Lower leg skin (tissue), 4 donors: Measurements from ENCODE around the gene MACF1. TPM values are rescaled to one million over a fixed set of nuclear protein-coding genes. Genes with fewer than 3 reads are reported as not detected.

Experiments
- DNase-seq, 2 donors: peaks; one replicate each; pipeline ENCODE4 v3.0.0-alpha.2; 2019; ENCODE audit warnings: low spot score in 2 of 2
- H3K4me3 ChIP-seq: fragments of 200-600 bp; sonication (generic); 2 replicates; pipeline ENCODE4 v1.5.1; 2017; ENCODE audit warnings: mild to moderate bottlenecking, low read depth; ENCODE audit not compliant: poor library complexity, severe bottlenecking
- CTCF ChIP-seq, 3 donors: fragments of 450-650 bp; IDR thresholded peaks; one replicate each; pipeline ENCODE4 v1.5.1; 2016; ENCODE audit warnings: antibody characterized with exemption in 3 of 3, mild to moderate bottlenecking in 3 of 3, moderate library complexity in 2 of 3
- POLR2A ChIP-seq, 2 donors: fragments of 450-650 bp; IDR thresholded peaks; one replicate each; pipeline ENCODE4 v1.6.1; 2016 to 2017; ENCODE audit warnings: antibody characterized with exemption in 2 of 2, mild to moderate bottlenecking in 1 of 2, moderate library complexity in 1 of 2
- WGBS, 2 donors: methylation state at CpG; one replicate each; pipeline ENCODE4 v1.1.5; 2018; 5-methylcytosine and 5-hydroxymethylcytosine counted together
- intact Hi-C: fragments of 100-400 bp; cut with DNase I; formaldehyde crosslinking; loops from one replicate; pipeline ENCODE4 v1.15.0; 2023; ENCODE audit warnings: low total_unique reads
- total RNA-seq, 4 donors: library from RNA; depleted of rRNA; stranded (reverse); fragments of >200 nt; gene quantifications; one replicate each; pipeline ENCODE4 v1.1.0, GENCODE V29; 2016

MACF1 gene
- total RNA-seq, 4 donors from 2014 or later: 427 to 686 (median 463) TPM

- WGBS, 2 donors: 81 to 90% methylated on average over 3 of the region's 3 CpGs
- no peak overlapping the region for H3K4me3 ChIP-seq
- DNase-seq: no peak
- TF ChIP-seq POLR2A (IDR thresholded peaks at IDR 0.05) (no peak), CTCF (IDR thresholded peaks at IDR 0.05) (no peak)
- intact Hi-C loops: no loop called here
Measured at GRCh38 chr1:39184354-39184818, 20.1 kb upstream of the MACF1 start.

- no peak for DNase-seq
- no peak for TF ChIP-seq POLR2A (IDR thresholded peaks at IDR 0.05)
- no peak for TF ChIP-seq CTCF (IDR thresholded peaks at IDR 0.05)
- H3K4me3 ChIP-seq: no peak overlapping the region
- 58 to 70% methylated on average over 3 of the region's 3 CpGs for WGBS, 2 donors
- intact Hi-C loops: no loop called here
Measured at GRCh38 chr1:39187275-39188046, 17.0 kb upstream of the MACF1 start.

- no peak overlapping the region for H3K4me3 ChIP-seq
- TF ChIP-seq POLR2A (IDR thresholded peaks at IDR 0.05) (no peak), CTCF (IDR thresholded peaks at IDR 0.05) (no peak)
- DNase-seq: no peak
- intact Hi-C loops: loop anchor here (10.0 kb wide), 2 partner anchors 65 to 85 kb away; no protein-coding TSS in a partner anchor
- 13 to 15% methylated on average over 1 of the region's 1 CpG for WGBS, 2 donors
Measured at GRCh38 chr1:39189592-39190041, 14.9 kb upstream of the MACF1 start.

- DNase-seq: no peak
- whole genome bisulfite sequencing, 2 donors: 79 to 88% methylated on average over 3 of the region's 3 CpGs
- TF ChIP-seq CTCF (IDR thresholded peaks at IDR 0.05): no peak
- no peak for TF ChIP-seq POLR2A (IDR thresholded peaks at IDR 0.05)
- intact Hi-C loops: loop anchor here (10.0 kb wide), 2 partner anchors 65 to 85 kb away; no protein-coding TSS in a partner anchor
- no peak overlapping the region for H3K4me3 ChIP-seq
Measured at GRCh38 chr1:39190096-39190495, 14.4 kb upstream of the MACF1 start.

- no peak for TF ChIP-seq CTCF (IDR thresholded peaks at IDR 0.05)
- no peak for TF ChIP-seq POLR2A (IDR thresholded peaks at IDR 0.05)
- intact Hi-C loops: loop anchor here (10.0 kb wide), 2 partner anchors 60 to 90 kb away; no protein-coding TSS in a partner anchor
- no peak for DNase-seq
- H3K4me3 ChIP-seq: no peak overlapping the region
- WGBS, 2 donors: 78 to 82% methylated on average over 8 of the region's 8 CpGs
Measured at GRCh38 chr1:39194398-39195051, 10.0 kb upstream of the MACF1 start.
